Measurements from ENCODE around the gene CFAP92.
A peak's percentile ranks its signal among the peaks of the same experiment; 100 is the strongest.
"Not testable (repeated sequence)": the region's sequence is repeated elsewhere in the genome, so short reads cannot be mapped to it uniquely, and the experiment has no call there.

CFAP92 gene

DNA sequence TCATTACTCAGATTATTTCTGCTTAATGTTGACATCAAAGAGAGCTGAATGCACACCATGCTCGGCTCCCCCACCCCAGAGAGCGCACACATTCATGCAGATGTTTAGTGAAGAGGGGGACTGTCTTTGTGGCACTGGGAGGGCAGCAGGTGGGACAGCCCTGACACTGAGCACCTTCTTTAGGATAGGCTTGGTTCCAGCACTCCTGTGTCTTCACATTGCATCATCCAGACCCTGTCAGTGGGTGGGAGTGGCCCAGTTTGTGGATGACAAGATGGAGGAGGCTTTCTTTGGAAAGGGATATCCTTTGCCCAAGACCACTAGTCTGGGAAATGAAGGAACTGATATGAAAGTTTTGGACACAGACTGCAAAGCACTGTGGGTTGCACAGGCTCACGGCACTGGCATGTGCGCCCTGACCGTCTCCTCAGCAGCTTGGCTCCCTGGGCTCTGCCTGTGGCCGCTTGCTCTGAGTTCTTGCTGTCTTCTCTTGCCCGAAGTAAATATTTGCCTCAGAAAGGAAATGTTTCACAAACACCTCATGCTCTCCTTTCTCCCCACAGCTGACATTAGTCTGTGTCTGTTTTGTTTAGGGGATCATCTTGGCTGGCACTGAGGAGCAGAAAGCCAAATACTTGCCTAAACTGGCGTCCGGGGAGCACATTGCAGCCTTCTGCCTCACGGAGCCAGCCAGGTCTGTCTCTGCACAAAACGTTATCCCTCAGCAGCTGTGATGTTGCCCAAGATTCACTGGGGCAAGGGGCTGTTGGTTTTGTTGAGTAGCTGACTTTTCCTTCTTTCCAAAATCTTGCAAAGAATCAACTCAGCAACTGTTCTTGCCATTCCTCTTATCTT lies 97.8 kb downstream of the CFAP92 start:
- peak; percentile 30 for DNase-seq

- no peak for DNase-seq
Measured at GRCh38 chr3:128889139-128889894, 104.6 kb downstream of the CFAP92 start.

DNA sequence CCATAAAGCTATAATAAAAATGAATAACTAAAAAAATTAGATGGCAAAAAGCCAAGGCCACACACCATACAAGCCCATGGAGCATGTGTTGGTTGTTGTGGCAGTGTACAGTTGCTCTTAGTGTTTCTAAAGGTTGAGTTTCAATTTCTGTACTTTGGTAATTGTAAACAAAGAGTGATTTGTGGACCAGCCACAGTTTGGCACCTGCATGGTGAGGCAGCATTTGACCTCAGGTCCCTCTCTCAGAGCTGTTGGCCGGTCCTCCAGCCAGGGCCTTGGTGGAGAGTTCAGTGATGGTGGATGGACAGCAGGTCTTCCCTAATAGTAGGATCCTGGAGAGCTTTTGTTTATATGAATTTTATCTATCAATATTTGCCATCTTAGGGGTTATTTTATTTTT lies 108.9 kb downstream of the CFAP92 start:
- no peak for DNase-seq

GRCh38 chr3:128882719-128883118 lies 111.2 kb downstream of the CFAP92 start:
- DNase-seq, result peak; percentile 68

DNA sequence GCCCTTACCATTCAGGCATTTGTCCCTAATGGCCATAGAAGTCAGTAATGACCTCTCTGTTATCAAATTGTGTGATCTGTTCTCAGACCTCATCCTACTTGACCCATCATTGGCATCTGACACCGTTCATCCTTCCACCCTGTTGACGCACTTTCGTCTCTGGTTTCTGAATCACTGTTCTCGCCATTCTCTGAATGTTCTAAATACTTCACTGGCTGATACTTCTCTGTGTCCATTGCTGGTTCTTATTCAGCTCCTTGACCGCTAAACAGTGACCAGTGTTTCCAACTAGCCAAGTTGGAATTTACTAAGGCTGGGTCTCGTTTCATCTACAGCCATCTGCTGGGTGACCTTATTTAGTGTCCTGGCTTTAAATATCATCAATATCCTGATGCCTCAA lies 112.3 kb downstream of the CFAP92 start:
- DNase-seq, result no peak

GRCh38 chr3:128880455-128880854 lies 113.4 kb downstream of the CFAP92 start:
- DNase-seq, result not testable (repeated sequence)

DNA sequence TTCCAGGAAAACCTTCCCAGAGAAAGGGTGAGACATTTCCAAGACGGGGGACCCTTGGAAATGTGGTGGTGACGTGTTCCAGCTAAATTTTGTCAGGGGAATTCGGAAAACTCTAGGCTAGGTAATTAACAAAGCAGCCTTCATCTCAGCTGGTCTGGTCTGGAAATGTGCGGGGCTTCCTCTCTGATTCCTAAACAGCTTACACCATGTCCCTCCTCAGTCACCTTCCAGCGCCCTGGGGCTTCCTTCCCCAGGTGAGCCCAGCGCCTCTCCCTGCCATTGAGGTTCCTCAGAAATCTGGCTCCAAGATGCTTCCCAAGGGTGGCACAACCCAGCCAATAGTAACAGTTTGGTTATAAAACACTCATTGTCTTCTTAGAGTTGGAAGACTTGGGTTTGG lies 113.9 kb downstream of the CFAP92 start:
- DNase-seq, result no peak

- peak; percentile 99 for DNase-seq
Measured at GRCh38 chr3:128879125-128879969, 114.5 kb downstream of the CFAP92 start, which contains the start of gene ACAD9. Gene ACAD9, plus strand, starts transcription at chr3:128879620. Its CDS starts 72 bp downstream, at chr3:128879692.

GRCh38 chr3:128878556-128879124 lies 115.2 kb downstream of the CFAP92 start:
- peak; percentile 68 for DNase-seq

GRCh38 chr3:128878011-128878457 lies 115.8 kb downstream of the CFAP92 start:
- DNase-seq, result no peak

- DNase-seq, result peak; percentile 76
Measured at GRCh38 chr3:128875556-128876120, 118.2 kb downstream of the CFAP92 start.

GRCh38 chr3:128874481-128875180 lies 119.2 kb downstream of the CFAP92 start:
- no peak for DNase-seq

DNA sequence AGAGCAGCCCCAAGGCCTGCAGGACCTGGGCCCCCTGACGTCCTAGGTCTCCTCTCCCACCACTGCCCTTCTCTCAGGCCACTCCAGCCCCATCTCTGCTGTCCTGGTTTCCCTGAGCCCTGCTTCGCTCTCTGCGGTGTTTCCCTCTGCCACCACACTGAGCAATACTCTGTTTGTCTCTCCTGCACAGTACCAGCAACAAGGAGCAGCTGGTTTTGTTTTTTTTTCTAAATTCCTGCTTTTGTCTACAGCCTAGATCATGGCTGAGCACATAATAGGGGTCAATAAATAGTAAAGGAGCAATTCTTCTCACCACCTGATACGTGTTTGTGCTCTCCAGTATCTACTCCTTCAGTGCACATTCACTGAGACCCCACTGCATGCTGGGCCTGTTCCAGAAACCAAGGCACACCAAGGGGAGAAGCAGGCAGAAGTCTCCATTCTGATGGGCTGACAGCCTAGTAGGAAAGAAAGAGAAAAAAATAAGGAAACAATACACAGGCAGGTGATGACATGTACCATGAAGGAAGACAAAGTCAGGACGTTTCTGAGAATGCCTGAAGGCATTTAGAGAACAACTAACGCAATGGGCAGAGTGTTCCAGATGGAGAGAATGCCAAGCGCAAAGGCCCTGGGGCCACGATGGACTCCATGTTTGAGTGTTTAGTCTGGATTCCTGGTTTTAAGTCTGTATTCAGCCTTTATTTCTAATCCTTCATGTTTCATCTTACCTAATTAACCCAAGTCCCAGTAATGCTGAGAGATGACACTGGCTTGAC lies 120.4 kb downstream of the CFAP92 start:
- DNase-seq, result no peak

- DNase-seq, result no peak
Measured at GRCh38 chr3:128872744-128873143, 121.1 kb downstream of the CFAP92 start.

GRCh38 chr3:128872282-128872681 lies 121.6 kb downstream of the CFAP92 start:
- no peak for DNase-seq

DNA sequence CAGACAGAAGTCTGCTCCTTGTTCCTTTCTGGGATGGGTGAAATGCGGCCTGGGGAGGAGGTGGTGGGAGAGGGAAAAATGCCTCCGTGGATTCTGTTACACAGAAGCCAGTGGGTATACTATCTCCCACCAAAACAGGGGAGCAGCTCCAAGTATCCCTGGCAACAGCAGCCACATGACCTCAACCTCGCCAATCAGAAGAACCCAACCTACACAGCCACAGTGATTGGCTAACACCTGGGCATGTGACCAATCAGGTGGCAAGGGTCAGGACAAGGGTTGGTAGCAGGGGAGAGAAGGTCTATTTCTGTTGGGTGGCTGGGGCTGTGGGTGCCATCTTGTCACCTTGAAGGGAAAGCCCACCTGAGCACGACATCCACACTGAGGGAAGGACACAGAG lies 123.5 kb downstream of the CFAP92 start:
- no peak for DNase-seq

DNA sequence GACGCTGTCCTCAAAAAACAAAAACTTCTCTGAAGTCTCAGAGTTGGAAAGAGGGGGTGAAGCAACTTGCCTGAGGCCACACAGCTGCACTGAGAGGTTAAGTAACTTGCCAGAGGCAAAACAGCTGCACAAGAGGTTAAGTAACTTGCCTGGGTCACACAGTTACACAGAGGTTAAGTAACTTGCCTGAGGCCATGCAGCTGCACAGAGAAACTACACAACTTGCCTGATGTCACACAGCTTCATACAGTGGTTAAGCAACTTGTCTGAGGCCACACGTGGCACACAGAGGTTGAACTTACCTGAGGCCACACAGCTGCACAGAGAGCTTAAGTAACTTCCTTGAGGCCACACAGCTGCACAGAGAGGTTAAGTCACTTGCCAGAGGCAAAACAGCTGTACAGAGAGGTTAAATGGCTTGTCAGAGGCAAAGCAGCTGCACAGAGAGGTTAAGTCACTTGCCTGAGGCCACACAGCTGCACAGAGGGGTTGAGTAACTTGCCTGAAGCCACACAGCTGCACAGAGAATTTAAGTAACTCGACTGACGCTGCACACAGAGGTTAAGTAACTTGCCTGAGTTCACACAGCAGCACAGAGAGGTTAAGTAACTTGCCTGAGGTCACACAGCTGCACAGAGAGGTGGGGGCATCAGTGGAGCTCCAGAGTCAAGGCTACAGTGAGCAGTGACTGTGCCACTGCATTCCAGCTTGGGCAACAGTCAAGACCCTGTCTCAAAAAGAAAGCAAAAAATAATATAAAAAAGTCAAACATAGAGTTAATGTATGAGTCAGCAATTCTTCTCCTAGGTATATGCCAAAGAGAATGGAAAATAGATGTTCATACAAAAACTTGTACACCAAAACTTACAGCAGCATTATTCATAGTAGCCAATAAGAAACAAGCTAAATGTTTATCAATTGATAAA lies 126.4 kb downstream of the CFAP92 start:
- DNase-seq, result no peak

GRCh38 chr3:128864849-128865804 lies 128.7 kb downstream of the CFAP92 start:
- DNase-seq, result peak; percentile 83
